ENCODE results near the gene CBR4. TPM values are rescaled to one million over a fixed set of nuclear protein-coding genes. Genes with fewer than 3 reads are reported as not detected.
A peak's percentile ranks its signal among the peaks of the same experiment; 100 is the strongest.
"Not testable (repeated sequence)": the region's sequence is repeated elsewhere in the genome, so short reads cannot be mapped to it uniquely, and the experiment has no call there.

CBR4 gene
- total RNA-seq, 2 experiments from 2014 or later = 16.0 to 17.8 TPM

DNA sequence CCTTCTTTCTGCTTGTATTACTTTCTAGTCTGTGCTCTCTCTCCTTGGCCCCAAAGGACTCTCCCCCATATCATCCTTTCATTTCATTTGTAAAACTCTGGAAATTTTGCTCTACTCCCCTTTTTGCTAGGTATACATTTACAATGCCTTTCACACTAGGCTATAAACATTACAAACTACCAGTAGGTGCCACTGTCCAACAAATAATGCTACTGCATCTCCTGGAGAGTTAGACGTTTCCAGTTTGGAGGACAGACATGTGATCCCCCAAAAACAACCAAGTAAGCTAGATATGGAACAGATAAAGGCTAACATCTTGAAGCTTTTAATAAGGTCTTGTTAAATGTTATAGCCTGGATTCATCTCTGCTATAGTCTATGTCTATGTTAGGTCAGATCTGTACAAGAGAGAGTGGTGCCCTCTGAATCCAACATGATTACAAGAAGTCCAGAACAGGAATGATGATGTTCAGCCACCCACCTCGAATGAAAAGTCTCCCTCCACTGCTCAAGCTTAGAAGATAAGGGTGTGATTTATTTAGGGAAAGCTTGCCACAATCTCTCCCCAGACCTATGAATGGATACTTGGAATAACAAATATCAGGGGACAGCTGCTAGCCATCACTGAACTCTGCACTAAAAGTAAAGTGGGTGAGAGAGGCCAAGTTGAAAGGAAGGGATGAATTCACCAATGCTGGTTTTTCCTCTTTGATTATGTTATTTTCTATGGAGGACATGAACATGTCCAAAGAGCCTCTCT lies 14.3 kb downstream of the CBR4 start:
- H3K27ac Mint-ChIP-seq = no peak overlapping the region
- DNase-seq (no peak), ATAC-seq (no peak)
- no peaks in the 10 kb centered on the region for H3K4me1 Mint-ChIP-seq
- no peak overlapping the region for H3K4me3 Mint-ChIP-seq
- peaks cover 14% of the 10 kb centered on the region for H3K36me3 Mint-ChIP-seq
- no peaks in the 10 kb centered on the region for H3K27me3 Mint-ChIP-seq
- H3K9me3 Mint-ChIP-seq (ENCODE audit: low read depth) = no peaks in the 10 kb centered on the region
- CTCF ChIA-PET = interaction anchor here (0.9 kb wide), 2 partner anchors 10 kb away, joined by 3 read pairs; no protein-coding TSS in a partner anchor

- CTCF ChIA-PET = no interaction called here
- H3K4me1 Mint-ChIP-seq = no peaks in the 10 kb centered on the region
- peaks cover 12% of the 10 kb centered on the region for H3K36me3 Mint-ChIP-seq
- H3K27ac Mint-ChIP-seq = no peak overlapping the region
- H3K9me3 Mint-ChIP-seq (ENCODE audit: low read depth) = no peaks in the 10 kb centered on the region
- ATAC-seq = no peak
- H3K4me3 Mint-ChIP-seq = no peak overlapping the region
- DNase-seq = no peak
- no peaks in the 10 kb centered on the region for H3K27me3 Mint-ChIP-seq
Observed at GRCh38 chr4:168994958-168995357, 15.1 kb downstream of the CBR4 start.

DNA sequence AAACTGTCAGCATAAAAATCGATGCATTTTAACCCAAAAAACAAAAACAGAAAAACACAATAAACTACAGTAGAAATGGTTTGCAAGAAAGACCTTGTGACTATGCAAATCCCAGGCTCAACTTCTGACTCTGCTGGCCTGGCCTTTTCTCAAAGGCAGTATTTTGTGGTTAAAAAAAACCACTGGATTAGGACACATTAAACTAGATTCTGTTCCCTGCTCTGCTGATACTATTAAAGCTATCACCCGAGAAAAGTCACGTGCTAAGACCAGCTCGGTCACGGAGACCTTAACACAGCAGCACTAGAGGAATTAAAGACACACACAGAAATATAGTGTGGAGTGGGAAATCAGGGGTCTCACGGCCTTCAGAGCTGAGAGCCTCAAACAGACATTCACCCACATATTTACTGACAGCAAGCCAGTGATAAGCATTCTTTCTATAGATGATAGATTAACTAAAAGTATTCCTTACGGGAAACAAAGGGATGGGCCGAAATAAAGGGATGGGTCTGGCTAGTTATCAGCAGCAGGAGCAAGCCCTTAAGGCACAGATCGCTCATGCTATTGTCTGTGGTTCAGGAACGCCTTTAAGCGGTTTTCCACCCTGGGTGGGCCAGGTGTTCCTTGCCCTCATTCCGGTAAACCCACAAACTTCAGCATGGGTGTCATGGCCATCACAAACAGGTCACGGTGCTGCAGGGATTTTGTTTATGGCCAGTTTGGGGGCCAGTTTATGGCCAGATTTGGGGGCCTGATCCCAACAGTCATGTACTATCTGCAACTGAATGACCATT lies 16.1 kb downstream of the CBR4 start:
- no peaks in the 10 kb centered on the region for H3K27me3 Mint-ChIP-seq
- H3K9me3 Mint-ChIP-seq (ENCODE audit: low read depth) = no peaks in the 10 kb centered on the region
- no peak overlapping the region for H3K27ac Mint-ChIP-seq
- peak; percentile 21 for DNase-seq
- peaks cover 9% of the 10 kb centered on the region for H3K36me3 Mint-ChIP-seq
- H3K4me1 Mint-ChIP-seq = no peaks in the 10 kb centered on the region
- CTCF ChIA-PET = no interaction called here
- H3K4me3 Mint-ChIP-seq = no peak overlapping the region
- ATAC-seq = no peak

DNA sequence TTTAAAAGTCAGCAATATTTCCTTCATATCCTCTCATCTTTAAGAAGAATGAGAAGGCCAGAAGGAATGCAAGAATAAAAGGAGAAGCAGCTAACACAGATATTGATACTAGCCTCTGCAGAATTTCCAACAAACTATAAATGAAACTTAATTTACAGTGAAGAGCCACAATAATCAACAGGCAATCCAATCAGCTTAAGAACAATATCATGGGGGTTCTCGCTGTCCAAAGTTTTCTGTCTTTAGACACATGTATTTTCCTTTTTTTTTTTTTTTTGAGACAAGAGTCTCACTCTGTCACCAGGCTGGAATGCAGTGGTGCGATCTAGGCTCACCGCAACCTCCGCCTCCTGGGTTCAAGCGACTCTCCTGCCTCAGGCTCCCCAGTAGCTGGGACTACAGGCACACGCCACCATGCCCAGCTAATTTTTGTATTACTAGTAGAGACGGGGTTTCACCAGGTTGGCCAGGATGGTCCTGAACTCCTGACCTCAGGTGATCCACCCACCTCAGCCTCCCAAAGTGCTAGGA lies 17.0 kb downstream of the CBR4 start:
- H3K27ac Mint-ChIP-seq; ATAC-seq; DNase-seq; H3K36me3 Mint-ChIP-seq; H3K27me3 Mint-ChIP-seq; H3K9me3 Mint-ChIP-seq (ENCODE audit: low read depth); H3K4me3 Mint-ChIP-seq; H3K4me1 Mint-ChIP-seq; CTCF ChIA-PET: not testable (repeated sequence)

DNA sequence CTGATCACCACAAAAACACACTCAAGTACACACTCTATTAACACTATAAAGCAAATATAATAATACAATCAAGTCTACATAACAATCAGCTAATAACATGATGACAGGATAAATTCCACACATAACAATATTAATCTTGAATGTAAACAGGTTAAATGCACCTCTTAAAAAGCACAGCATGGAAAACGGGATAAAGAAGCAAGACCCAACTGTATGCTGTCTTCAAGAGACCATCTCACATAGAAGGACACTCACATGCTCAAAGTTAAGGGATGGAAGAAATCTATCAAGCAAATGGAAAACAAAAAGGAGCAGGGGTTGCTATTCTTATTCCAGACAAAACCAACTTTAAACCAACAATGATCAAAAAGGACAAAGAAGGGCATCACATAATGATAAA lies 28.1 kb downstream of the CBR4 start:
- Mint-ChIP-seq H3K4me3 (no peak overlapping the region), H3K9me3 (ENCODE audit: low read depth) (peaks cover 8% of the 10 kb centered on the region), H3K36me3 (peaks cover 54% of the 10 kb centered on the region), H3K4me1 (no peaks in the 10 kb centered on the region), H3K27ac (no peak overlapping the region), H3K27me3 (no peaks in the 10 kb centered on the region)
- CTCF ChIA-PET = interaction anchor here (0.8 kb wide), 1 partner anchor 28 kb away, joined by 4 read pairs; the partner anchor contains the start of gene CBR4
- ATAC-seq (no peak), DNase-seq (no peak)

- Mint-ChIP-seq H3K27me3 (no peaks in the 10 kb centered on the region), H3K4me3 (no peak overlapping the region), H3K36me3 (peaks cover 54% of the 10 kb centered on the region), H3K9me3 (ENCODE audit: low read depth) (peaks cover 8% of the 10 kb centered on the region), H3K27ac (no peak overlapping the region), H3K4me1 (no peaks in the 10 kb centered on the region)
- CTCF ChIA-PET = interaction anchor here (0.8 kb wide), 1 partner anchor 28 kb away, joined by 4 read pairs; the partner anchor contains the start of gene CBR4
- DNase-seq (no peak), ATAC-seq (no peak)
Observed at GRCh38 chr4:168981460-168981859, 28.6 kb downstream of the CBR4 start.

- CTCF ChIA-PET = no interaction called here
- DNase-seq = no peak
- peaks cover 48% of the 10 kb centered on the region for H3K36me3 Mint-ChIP-seq
- no peak overlapping the region for H3K4me3 Mint-ChIP-seq
- ATAC-seq = no peak
- no peaks in the 10 kb centered on the region for H3K4me1 Mint-ChIP-seq
- H3K9me3 Mint-ChIP-seq (ENCODE audit: low read depth) = peaks cover 15% of the 10 kb centered on the region
- no peak overlapping the region for H3K27ac Mint-ChIP-seq
- no peaks in the 10 kb centered on the region for H3K27me3 Mint-ChIP-seq
Observed at GRCh38 chr4:168979338-168979737, 30.7 kb downstream of the CBR4 start.

- Mint-ChIP-seq H3K4me3 (no peak overlapping the region), H3K27ac (no peak overlapping the region), H3K9me3 (ENCODE audit: low read depth) (peaks cover 20% of the 10 kb centered on the region), H3K4me1 (peaks cover 4% of the 10 kb centered on the region), H3K36me3 (peaks cover 39% of the 10 kb centered on the region), H3K27me3 (no peaks in the 10 kb centered on the region)
- CTCF ChIA-PET = no interaction called here
- DNase-seq (no peak), ATAC-seq (no peak)
Observed at GRCh38 chr4:168978001-168978700, 31.9 kb downstream of the CBR4 start.

- Mint-ChIP-seq H3K9me3 (ENCODE audit: low read depth) (peaks cover 12% of the 10 kb centered on the region), H3K4me3 (no peak overlapping the region), H3K36me3 (peaks cover 11% of the 10 kb centered on the region), H3K27me3 (no peaks in the 10 kb centered on the region), H3K27ac (no peak overlapping the region), H3K4me1 (peaks cover 15% of the 10 kb centered on the region)
- peak; percentile 20 for ATAC-seq
- CTCF ChIA-PET = no interaction called here
- no peak for DNase-seq
Observed at GRCh38 chr4:168972596-168972995, 37.5 kb downstream of the CBR4 start.

- ATAC-seq (no peak), DNase-seq (no peak)
- H3K4me3 Mint-ChIP-seq = no peak overlapping the region
- H3K27me3 Mint-ChIP-seq = no peaks in the 10 kb centered on the region
- H3K4me1 Mint-ChIP-seq = no peaks in the 10 kb centered on the region
- H3K9me3 Mint-ChIP-seq (ENCODE audit: low read depth) = peaks cover 2% of the 10 kb centered on the region
- H3K27ac Mint-ChIP-seq = no peak overlapping the region
- CTCF ChIA-PET = no interaction called here
- no peaks in the 10 kb centered on the region for H3K36me3 Mint-ChIP-seq
Observed at GRCh38 chr4:168960716-168961115, 49.3 kb downstream of the CBR4 start.

DNA sequence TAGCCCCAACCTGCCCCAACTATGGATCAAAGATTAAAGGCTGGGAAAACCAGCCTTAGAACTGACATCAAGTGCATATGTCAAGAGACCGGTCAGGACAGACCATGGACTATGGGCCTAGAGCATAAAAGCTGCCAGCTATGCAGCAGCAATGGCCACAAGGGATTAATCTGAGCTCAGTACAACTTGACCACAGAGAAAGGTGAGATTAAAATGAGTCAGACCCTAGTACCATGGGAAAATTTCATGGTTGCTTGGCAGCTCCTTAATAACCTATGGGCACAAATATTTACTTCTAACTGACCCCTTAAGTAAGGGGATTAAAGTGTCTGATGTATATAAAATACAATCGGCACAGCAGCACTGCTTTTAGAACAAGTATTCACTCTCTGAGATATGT lies 54.4 kb downstream of the CBR4 start:
- no peak for ATAC-seq
- CTCF ChIA-PET = interaction anchor here (0.6 kb wide), 1 partner anchor 15 kb away, joined by 3 read pairs; no protein-coding TSS in a partner anchor
- no peak for DNase-seq
- Mint-ChIP-seq H3K27me3 (no peaks in the 10 kb centered on the region), H3K36me3 (no peaks in the 10 kb centered on the region), H3K9me3 (ENCODE audit: low read depth) (peaks cover 6% of the 10 kb centered on the region), H3K4me1 (no peaks in the 10 kb centered on the region), H3K27ac (no peak overlapping the region), H3K4me3 (no peak overlapping the region)

- H3K36me3 Mint-ChIP-seq; H3K27me3 Mint-ChIP-seq; CTCF ChIA-PET; H3K9me3 Mint-ChIP-seq (ENCODE audit: low read depth); H3K4me3 Mint-ChIP-seq; DNase-seq; H3K27ac Mint-ChIP-seq; H3K4me1 Mint-ChIP-seq; ATAC-seq: not testable (repeated sequence)
Observed at GRCh38 chr4:168952821-168953246, 57.2 kb downstream of the CBR4 start.

DNA sequence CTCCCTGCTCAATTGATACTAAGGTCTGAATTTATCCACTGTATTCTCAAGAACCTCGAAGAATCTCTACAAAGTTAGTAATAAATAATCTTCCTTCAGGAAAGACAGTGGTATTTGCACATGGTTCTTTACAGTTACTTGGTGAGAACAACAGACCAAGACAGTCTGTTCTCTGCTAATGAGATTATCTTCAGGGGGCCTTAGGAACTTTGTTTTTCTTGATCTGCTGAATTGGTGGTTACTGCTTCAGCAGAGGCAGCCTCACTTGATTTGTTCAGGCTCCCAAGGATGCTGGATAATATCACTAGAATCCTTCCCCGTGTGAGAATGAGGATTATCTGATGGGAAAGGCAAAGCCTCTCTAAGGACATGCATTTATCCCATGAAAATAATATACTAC lies 64.8 kb downstream of the CBR4 start:
- H3K4me1 Mint-ChIP-seq = no peaks in the 10 kb centered on the region
- no peaks in the 10 kb centered on the region for H3K9me3 Mint-ChIP-seq (ENCODE audit: low read depth)
- DNase-seq (no peak), ATAC-seq (no peak)
- H3K27ac Mint-ChIP-seq = no peak overlapping the region
- CTCF ChIA-PET = no interaction called here
- H3K36me3 Mint-ChIP-seq = no peaks in the 10 kb centered on the region
- peaks cover 3% of the 10 kb centered on the region for H3K27me3 Mint-ChIP-seq
- no peak overlapping the region for H3K4me3 Mint-ChIP-seq
